ENCODE results near the gene LCN6. TPM values are rescaled to one million over a fixed set of nuclear protein-coding genes. Genes with fewer than 3 reads are reported as not detected.

The LCN6 gene
- total RNA-seq, 6 experiments from 2014 or later = 0.26 to 0.63 TPM; not detected in 4

GRCh38 chr9:136723362-136723976 lies 24.9 kb downstream of the LCN6 start:
- WGBS (ENCODE audit: insufficient coverage, low coverage, low lambda C conversion rate, missing lambda C conversion rate) = no CpG with 5 or more reads among the region's 32 CpGs
- H3K9me3 ChIP-seq = no peaks in the 10 kb centered on the region
- no peak for ATAC-seq
- H3K4me1 ChIP-seq = peaks cover 0 to 15% (median 7%) of the 10 kb centered on the region in 4 donors
- no peaks in the 10 kb centered on the region for H3K27me3 ChIP-seq
- DNase-seq = no peak
- no peak for TF ChIP-seq CTCF (IDR thresholded peaks at IDR 0.05)
- no peak overlapping the region for H3K27ac ChIP-seq
- intact Hi-C loops (cut with DNase I) = no loop called here
- no peak overlapping the region for H3K4me3 ChIP-seq
- peaks cover 0 to 39% (median 24%) of the 10 kb centered on the region in 4 donors for H3K36me3 ChIP-seq

GRCh38 chr9:136722969-136723356 lies 25.4 kb downstream of the LCN6 start:
- no peak for DNase-seq
- no peak for TF ChIP-seq POLR2A (IDR thresholded peaks at IDR 0.05)
- TF ChIP-seq CTCF (IDR thresholded peaks at IDR 0.05) = no peak
- Histone ChIP-seq H3K9me3 (no peaks in the 10 kb centered on the region), H3K27ac (no peak overlapping the region), H3K4me1 (peaks cover 0 to 15% (median 7%) of the 10 kb centered on the region in 4 donors), H3K4me3 (no peak overlapping the region), H3K27me3 (no peaks in the 10 kb centered on the region), H3K36me3 (peaks cover 0 to 39% (median 24%) of the 10 kb centered on the region in 4 donors)
- intact Hi-C loops (cut with DNase I) = no loop called here
- 90% methylated on average over 2 of the region's 24 CpGs for WGBS (ENCODE audit: insufficient coverage, low coverage, low lambda C conversion rate, missing lambda C conversion rate)
- ATAC-seq = no peak

GRCh38 chr9:136722093-136722968 lies 26.0 kb downstream of the LCN6 start:
- no peak overlapping the region for H3K27ac ChIP-seq
- TF ChIP-seq POLR2A (IDR thresholded peaks at IDR 0.05) (no peak), CTCF (IDR thresholded peaks at IDR 0.05) (no peak)
- no peak for DNase-seq
- no peaks in the 10 kb centered on the region for H3K27me3 ChIP-seq
- H3K36me3 ChIP-seq = peaks cover 0 to 39% (median 24%) of the 10 kb centered on the region in 4 donors
- intact Hi-C loops (cut with DNase I) = no loop called here
- peak in 2 of 4 donors; percentile 15 to 18 for ATAC-seq
- H3K4me1 ChIP-seq = peaks cover 0 to 15% (median 7%) of the 10 kb centered on the region in 4 donors
- WGBS (ENCODE audit: insufficient coverage, low coverage, low lambda C conversion rate, missing lambda C conversion rate) = no CpG with 5 or more reads among the region's 31 CpGs
- H3K4me3 ChIP-seq = no peak overlapping the region
- no peaks in the 10 kb centered on the region for H3K9me3 ChIP-seq

GRCh38 chr9:136721339-136722092 lies 26.8 kb downstream of the LCN6 start:
- intact Hi-C loops (cut with DNase I) = no loop called here
- no peak overlapping the region for H3K4me3 ChIP-seq
- H3K27ac ChIP-seq = no peak overlapping the region
- DNase-seq (peak in 1 of 3 donors; percentile 55), ATAC-seq (peak in 3 of 4 donors; percentile 6 to 17 (median 9))
- no peaks in the 10 kb centered on the region for H3K9me3 ChIP-seq
- no peaks in the 10 kb centered on the region for H3K27me3 ChIP-seq
- TF ChIP-seq CTCF (IDR thresholded peaks at IDR 0.05) (no peak), POLR2A (IDR thresholded peaks at IDR 0.05) (no peak)
- peaks cover 0 to 15% (median 4%) of the 10 kb centered on the region in 4 donors for H3K4me1 ChIP-seq
- WGBS (ENCODE audit: insufficient coverage, low coverage, low lambda C conversion rate, missing lambda C conversion rate) = 79% methylated on average over 3 of the region's 30 CpGs
- H3K36me3 ChIP-seq = peaks cover 0 to 39% (median 24%) of the 10 kb centered on the region in 4 donors

Measured in right lobe of liver (tissue), 6 donors.